Eye (tissue), 1 donor: ENCODE results near the gene PSME1.

Source experiments
- DNase-seq: peaks from one replicate; pipeline ENCODE4 v3.0.0-alpha.2; 2015

The PSME1 gene

DNA sequence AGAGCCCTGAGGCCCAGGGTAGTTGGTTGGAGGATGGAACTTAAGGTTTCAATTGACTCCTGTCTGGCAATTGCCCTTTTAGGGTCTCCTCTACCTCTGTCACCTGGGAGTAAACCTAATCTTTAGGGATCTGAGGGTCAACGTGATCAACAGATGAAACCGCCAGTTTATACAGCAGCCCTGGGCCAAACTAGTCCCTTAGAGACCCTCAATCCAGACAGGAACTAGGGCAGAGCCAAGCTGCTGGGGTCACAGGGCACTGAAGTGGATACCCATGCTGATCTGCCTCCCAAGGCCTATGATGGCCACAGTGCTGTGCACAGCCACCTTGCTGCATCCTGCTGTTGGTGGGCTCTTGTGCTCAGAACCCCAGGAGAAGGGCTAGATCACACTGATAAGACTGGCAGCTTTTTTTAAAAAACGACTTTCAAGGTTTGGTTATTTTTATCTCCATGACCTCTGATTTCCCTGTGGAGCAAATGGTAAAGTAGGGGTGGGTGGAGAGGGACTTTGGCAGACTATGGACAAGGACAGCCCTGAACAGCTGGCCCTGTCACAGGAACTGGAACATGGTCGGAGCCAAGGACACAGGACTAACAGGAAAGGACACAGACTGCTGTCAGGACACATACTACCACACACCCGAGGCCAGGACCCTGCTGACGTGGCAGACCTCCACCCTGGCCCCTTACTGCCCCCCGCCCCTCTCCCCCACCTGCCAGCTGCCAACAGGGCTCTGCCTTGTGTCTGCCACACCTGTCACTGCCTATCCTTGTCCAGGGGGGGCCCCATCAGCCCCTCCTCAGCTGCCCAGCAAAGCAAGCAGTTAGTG lies 5.1 kb upstream of the PSME1 start:
- peak; percentile 10 for DNase-seq

GRCh38 chr14:24131549-24131966 lies 4.4 kb upstream of the PSME1 start:
- DNase-seq, result no peak

GRCh38 chr14:24132061-24132685 lies 3.8 kb upstream of the PSME1 start:
- DNase-seq, result no peak

GRCh38 chr14:24132976-24133375 lies 3.0 kb upstream of the PSME1 start:
- DNase-seq, result no peak

- DNase-seq, result no peak
These were observed 2.3 kb upstream of the PSME1 start for GRCh38 chr14:24133735-24134134.

- DNase-seq, result no peak
These were observed 485 bp upstream of the PSME1 start for GRCh38 chr14:24135584-24135833.

DNA sequence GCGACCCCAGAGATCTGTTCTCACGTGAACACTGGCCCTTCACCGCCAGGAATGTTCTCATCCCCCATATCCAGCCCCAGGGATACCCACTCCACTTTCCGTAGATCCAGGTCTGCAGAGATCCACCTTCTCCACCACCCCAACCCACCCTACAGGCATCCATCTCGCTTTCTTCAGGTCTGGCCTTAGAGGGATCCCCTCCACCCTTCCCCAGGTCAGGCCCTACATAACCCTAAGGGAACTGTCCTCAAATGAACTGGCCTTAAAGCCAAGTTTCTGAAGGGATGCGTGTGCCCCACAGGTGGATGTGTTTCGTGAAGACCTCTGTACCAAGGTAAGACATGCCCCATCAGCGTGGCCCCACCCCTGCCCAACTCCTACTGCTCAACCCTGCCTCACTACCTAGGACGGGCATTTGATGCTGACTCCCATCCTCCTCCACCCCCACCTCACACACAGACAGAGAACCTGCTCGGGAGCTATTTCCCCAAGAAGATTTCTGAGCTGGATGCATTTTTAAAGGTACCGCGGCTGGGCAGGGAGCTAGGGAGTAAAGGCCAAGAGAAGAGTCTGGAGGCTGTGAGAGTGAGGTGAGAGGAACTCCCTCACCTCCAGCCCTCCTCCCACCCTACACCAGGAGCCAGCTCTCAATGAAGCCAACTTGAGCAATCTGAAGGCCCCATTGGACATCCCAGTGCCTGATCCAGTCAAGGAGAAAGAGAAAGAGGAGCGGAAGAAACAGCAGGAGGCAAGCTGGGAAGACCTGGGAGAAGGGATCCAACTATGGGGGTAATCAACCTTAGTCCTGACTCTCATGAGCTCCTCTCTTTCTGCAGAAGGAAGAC lies 912 bp downstream of the PSME1 start:
- peak; percentile 28 for DNase-seq

- no peak for DNase-seq
These were observed 1.8 kb downstream of the PSME1 start for GRCh38 chr14:24137529-24138395.

GRCh38 chr14:24138396-24139271 lies 2.6 kb downstream of the PSME1 start:
- DNase-seq, result no peak

DNA sequence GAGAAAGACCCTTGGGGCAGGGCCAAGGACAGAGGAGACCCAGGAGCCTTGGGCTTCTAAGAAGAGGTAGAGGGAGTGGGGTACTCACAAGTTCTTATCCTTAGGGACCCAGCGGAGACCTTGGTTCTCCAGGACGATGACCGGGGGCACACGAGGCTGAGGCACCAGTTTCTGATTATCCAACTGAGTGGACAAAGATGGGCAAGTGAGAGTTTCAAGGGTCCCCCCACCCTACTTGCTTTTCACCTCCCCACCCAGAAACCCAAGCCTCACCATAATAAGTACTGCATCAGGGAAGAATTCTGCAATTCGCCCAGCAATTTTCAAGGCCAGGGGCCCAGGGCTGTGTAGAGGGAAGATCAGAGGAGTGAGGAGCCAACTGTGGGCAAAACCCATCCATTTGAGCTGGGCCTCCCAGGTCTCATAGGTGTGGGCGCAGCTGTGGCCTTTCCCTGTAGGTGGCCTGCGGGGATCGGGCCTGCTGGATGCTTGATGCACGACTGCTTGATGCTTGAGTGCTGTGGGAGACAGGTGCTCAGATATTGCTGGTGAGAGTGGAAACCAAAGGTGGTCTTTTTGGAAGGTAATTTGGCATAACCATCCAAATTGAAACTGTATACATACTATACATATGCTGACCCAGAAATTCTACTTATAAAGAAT lies 3.4 kb downstream of the PSME1 start:
- DNase-seq, result no peak

GRCh38 chr14:24141097-24141880 lies 5.3 kb downstream of the PSME1 start, which contains the start of gene EMC9:
TSS of gene EMC9 (minus strand) at chr14:24141591. CDS start at chr14:24141304, 287 bp downstream.
- DNase-seq, result peak; percentile 100

DNA sequence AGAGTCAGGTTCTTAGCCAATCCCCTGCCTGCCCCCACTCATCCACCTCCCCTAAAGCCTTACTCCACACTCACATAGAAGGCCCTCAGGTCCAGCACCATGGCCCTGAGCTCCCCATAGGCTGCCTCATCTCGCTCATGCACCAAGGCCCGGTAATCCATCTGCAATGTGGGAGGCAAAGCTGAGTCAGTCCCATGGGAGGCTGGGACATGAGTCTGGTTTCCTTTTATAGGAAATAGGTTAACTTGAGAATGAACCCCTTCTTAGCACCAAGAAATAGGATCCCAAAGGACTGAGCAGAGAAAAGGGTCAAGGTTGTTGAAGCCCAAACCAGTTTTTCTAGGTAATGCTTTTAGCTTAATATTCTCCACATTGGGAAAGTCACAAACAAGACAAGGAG lies 7.5 kb downstream of the PSME1 start:
- no peak for DNase-seq

DNA sequence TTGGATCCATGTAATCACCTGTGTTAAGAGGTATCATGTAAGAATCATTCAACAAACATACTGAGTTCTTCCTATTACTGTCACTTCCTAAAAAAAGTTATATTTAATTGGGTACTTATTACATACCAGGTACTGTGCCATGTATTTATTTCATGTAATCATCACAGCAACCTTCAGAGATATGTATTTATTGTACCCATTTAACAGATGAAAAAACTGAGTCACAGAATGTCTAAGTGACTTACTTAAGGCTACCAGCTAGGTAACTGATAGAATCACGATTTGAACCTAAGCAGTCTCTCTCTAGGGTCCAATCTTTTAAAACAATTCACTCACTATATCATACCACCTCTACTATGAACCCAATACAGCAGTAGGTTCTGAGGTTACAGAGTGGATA lies 8.5 kb downstream of the PSME1 start:
- DNase-seq, result no peak

DNA sequence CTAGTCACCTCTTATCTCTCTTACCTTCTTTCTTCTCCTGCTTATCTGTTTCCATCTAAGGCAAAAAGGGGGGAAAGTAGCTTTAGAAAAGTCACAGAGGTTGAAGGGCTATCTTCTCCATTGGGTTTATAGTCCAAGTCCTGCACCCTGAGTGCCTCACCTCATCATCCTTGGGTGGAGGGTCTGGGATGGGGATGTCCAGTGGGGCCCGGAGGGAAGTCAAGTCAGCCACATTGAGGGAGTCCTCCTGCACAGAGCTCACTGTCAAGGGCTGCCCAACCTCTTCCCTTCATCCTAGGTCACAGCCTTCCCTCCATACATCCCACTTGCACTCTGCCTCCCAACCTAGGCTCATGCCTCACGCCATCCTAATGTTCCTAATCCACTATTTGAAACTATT lies 9.2 kb downstream of the PSME1 start:
- no peak for DNase-seq

DNA sequence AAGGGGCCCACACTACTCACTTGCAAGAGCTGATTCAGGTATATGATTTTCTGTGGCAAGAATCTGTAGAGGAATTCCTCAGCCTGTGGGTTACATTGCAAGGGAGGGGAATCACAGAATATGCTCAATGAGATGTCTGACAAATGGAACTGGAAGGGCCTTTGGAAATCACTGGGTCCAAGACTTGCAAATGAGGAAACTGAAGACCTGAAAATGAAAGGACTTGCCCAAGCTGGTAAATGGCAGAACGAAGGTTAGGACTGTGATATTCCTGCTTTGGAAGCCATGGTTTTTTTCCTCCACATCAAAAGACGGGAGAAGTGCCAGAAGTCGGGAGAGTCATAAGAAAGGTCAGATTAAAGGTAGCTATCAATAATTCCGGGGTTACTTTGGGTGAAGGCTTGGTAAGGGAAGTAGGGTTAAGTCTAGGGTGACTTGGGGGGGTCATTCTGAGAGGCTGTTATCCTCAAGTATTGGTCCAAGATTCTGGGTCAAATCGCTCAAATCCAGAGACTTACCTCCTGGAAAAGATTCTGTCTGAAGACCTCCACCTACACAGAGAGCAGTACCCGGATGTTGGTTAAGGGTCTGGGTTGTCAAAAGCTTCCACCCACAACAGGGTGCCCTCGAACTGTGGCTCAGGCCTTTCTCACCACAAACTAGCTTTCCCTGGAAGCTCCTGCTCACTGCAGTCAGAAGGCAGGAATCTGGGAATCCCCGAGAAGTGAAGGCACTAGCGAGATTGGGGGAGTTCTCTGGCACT lies 9.9 kb downstream of the PSME1 start:
- DNase-seq, result no peak

- DNase-seq, result peak; percentile 98
These were observed 10.5 kb downstream of the PSME1 start, which contains the start of gene PSME2 for GRCh38 chr14:24146453-24146977. TSS of gene PSME2 (minus strand) at chr14:24146610. CDS start at chr14:24146581, 29 bp downstream.

DNA sequence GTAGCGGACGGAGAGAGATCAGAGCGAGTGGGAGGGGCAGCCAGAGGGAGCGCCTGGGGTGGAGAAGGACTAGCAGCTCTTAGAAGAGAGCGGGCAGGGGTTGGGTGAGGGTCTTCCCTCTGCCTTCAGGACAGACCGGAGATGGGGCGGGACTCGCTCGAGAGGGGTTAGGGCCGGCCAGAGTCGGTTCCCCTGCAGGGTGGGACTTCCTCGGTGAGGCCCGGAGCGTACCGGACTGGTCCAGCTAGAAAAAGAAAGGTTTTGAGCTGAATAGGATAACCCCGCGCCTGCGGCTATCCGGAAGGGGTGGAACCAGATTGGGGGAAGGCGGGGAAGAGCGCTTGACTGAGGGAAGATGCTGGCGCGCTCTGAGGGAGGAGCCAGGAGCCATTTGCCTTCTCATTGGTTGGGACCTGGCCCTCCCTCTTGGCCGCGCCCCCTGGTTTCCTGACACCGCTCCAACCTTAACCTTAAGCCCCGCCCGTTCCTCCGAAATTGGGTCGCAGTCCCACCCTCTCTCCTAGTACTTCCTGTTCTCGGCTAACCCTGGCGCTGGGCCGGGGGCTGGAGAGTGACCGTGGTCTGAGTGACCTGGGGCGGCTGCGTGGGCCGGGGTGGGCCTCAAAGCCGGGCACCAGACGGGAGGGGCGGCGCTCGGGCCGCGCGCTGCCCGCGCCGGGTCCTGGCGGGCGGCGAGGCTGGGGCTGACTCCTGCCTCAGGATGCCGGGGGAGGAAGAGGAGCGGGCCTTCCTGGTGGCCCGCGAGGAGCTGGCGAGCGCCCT lies 11.2 kb downstream of the PSME1 start, which contains the start of gene RNF31:
TSS of gene RNF31 (plus strand) at position 521 of the 783 bp plus-strand sequence. CDS start at position 722, 201 bp downstream.
- peak; percentile 99 for DNase-seq
